Body of pancreas (tissue), 4 donors: Measurements from ENCODE around the gene AIF1.

Experiments
- CTCF ChIP-seq, 7 experiments: fragments of 450-650 bp in 4 of 7; fragments of 200-600 bp in 3 of 7; sonication (generic) in 3 of 7; IDR thresholded peaks; one replicate each; pipeline ENCODE4 v1.5.1; 2016 to 2019; ENCODE audit warnings: antibody characterized with exemption in 7 of 7
- POLR2A ChIP-seq, 3 donors: fragments of 450-650 bp; IDR thresholded peaks; one replicate each; pipeline ENCODE4 v1.6.1; 2016; ENCODE audit warnings: antibody characterized with exemption in 3 of 3, mild to moderate bottlenecking in 2 of 3

GRCh38 chr6:31629014-31629413 is 14.0 kb downstream of the AIF1 start:
- TF ChIP-seq CTCF (IDR thresholded peaks at IDR 0.05): no peak
- no peak for TF ChIP-seq POLR2A (IDR thresholded peaks at IDR 0.05)
